AG09319 (cell line): ENCODE results near the gene THBS1.

Source experiments
- DNase-seq: peaks from one replicate; pipeline ENCODE4 v3.0.0-alpha.2; 2010; ENCODE audit warnings: low read depth; ENCODE audit errors: extremely low read depth
- CTCF ChIP-seq: IDR thresholded peaks from 2 replicates; pipeline ENCODE4 v1.5.1; 2011; ENCODE audit warnings: low read depth, mild to moderate bottlenecking, inconsistent platforms, low read length, moderate library complexity

THBS1 gene

GRCh38 chr15:39597751-39598185, 16.9 kb downstream of the THBS1 start:
- peak; percentile 81 for DNase-seq
- no peak for TF ChIP-seq CTCF

- DNase-seq, result peak; percentile 71
Observed at GRCh38 chr15:39598186-39598850, 17.4 kb downstream of the THBS1 start.

GRCh38 chr15:39598958-39599845, 18.3 kb downstream of the THBS1 start:
- peak; percentile 48 for DNase-seq
- no peak for TF ChIP-seq CTCF

More at GRCh38 chr15:39598186-39598850, 17.4 kb downstream of the THBS1 start:
- no peak for TF ChIP-seq CTCF

- no peak for TF ChIP-seq CTCF
- DNase-seq, result peak; percentile 15
Observed at GRCh38 chr15:39599871-39600270, 19.0 kb downstream of the THBS1 start.

GRCh38 chr15:39602143-39602542, 21.3 kb downstream of the THBS1 start:
- TF ChIP-seq CTCF, result no peak
- no peak for DNase-seq

- DNase-seq, result no peak
- no peak for TF ChIP-seq CTCF
Observed at GRCh38 chr15:39605146-39605545, 24.3 kb downstream of the THBS1 start.
